SU-DHL-6 (cell line): Measurements from ENCODE around the gene KAT6B.

ENCODE experiments used
- H2AFZ ChIP-seq: fragments of 200-600 bp; sonication (generic); 2 replicates; pipeline ENCODE4 v1.6.1; 2014; ENCODE audit warnings: low read depth, mild to moderate bottlenecking, moderate library complexity, mixed read lengths, antibody characterized with exemption, low read length; ENCODE audit not compliant: severe bottlenecking
- H3F3A ChIP-seq: fragments of 200-600 bp; shearing (Covaris generic); 2 replicates; pipeline ENCODE4 v1.6.0; 2016; ENCODE audit warnings: antibody characterized with exemption, mild to moderate bottlenecking; ENCODE audit not compliant: insufficient read depth
- H3K27ac ChIP-seq: fragments of 200-600 bp; sonication (generic); 2 replicates; pipeline ENCODE4 v1.5.1; 2016; ENCODE audit warnings: low read depth, mild to moderate bottlenecking, low read length, moderate library complexity, mixed read lengths
- H3K27me3 ChIP-seq: fragments of 200-600 bp; sonication (generic), shearing (Covaris generic); 2 replicates; pipeline ENCODE4 v1.6.0; 2014; ENCODE audit warnings: mild to moderate bottlenecking, low read length
- H3K36me3 ChIP-seq: fragments of 200-600 bp; sonication (generic); 2 replicates; pipeline ENCODE4 v1.6.1; 2014; ENCODE audit warnings: mild to moderate bottlenecking, low read length, mixed read lengths
- H3K4me2 ChIP-seq: fragments of 300-600, 200-600 bp; shearing (Covaris generic), sonication (generic); 2 replicates; pipeline ENCODE4 v1.6.0; 2014; ENCODE audit warnings: low read length, low read depth, mild to moderate bottlenecking; ENCODE audit not compliant: poor library complexity, severe bottlenecking
- H3K4me3 ChIP-seq: fragments of 200-600 bp; sonication (generic); 2 replicates; pipeline ENCODE4 v1.5.1; 2014; ENCODE audit warnings: antibody characterized with exemption, low read length, mild to moderate bottlenecking, mixed read lengths; ENCODE audit not compliant: insufficient read depth, poor library complexity, severe bottlenecking
- H3K79me2 ChIP-seq: fragments of 200-600 bp; sonication (generic); 2 replicates; pipeline ENCODE4 v1.6.1; 2014; ENCODE audit warnings: mild to moderate bottlenecking, low read length, moderate library complexity; ENCODE audit not compliant: insufficient read depth
- H3K9ac ChIP-seq: fragments of 200-600 bp; sonication (generic); 2 replicates; pipeline ENCODE4 v1.7.0; 2014; ENCODE audit warnings: mild to moderate bottlenecking, low read length
- H3K9me2 ChIP-seq: fragments of 200-600 bp; sonication (generic); replicated peaks from 2 replicates; pipeline ENCODE4 v1.6.1; 2014; ENCODE audit warnings: low read length; ENCODE audit not compliant: insufficient read depth
- H3K9me3 ChIP-seq: fragments of 200-600 bp; sonication (generic); 2 replicates; pipeline ENCODE4 v1.6.1; 2014; ENCODE audit warnings: low read length, mixed read lengths; ENCODE audit not compliant: insufficient read depth
- H4K20me1 ChIP-seq: fragments of 200-600 bp; sonication (generic); 2 replicates; pipeline ENCODE4 v1.6.1; 2014; ENCODE audit warnings: low read depth, mild to moderate bottlenecking, antibody characterized with exemption, low read length, moderate library complexity, mixed read lengths
- EZH2phosphoT487 ChIP-seq: fragments of 200-600 bp; sonication (generic), shearing (Covaris generic); conservative IDR thresholded peaks from 2 replicates; pipeline ENCODE4 v1.6.1; 2018; ENCODE audit warnings: mild to moderate bottlenecking, antibody characterized with exemption, low read length, moderate library complexity, mixed read lengths
- TF ChIP-seq, protein P1 (sequence below): fragments of 200-600 bp; sonication (generic); IDR thresholded peaks from one replicate; pipeline ENCODE4 v1.5.1; 2017; ENCODE audit warnings: antibody characterized with exemption, mild to moderate bottlenecking, low read length, moderate library complexity; ENCODE audit not compliant: insufficient read depth, poor library complexity, severe bottlenecking

The KAT6B gene

DNA sequence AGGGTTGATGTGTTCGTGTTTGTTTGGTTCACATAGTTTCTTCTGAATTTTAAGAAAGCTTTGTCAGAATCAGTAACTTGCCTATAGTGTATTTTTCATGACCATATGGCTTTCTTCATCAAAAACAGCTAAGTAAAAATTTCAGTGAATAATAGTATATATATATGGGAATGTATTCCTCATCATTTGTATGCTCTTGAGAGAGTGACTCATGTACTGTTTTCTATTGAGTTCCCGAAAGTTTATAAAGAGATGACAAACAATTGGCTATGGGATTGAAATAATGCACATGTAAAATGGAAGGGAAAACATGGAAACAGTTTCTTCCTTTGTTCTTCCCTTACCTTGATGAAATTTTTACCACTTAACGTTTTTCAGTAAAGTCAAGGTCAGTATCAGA lies 56.4 kb downstream of the KAT6B start:
- Histone ChIP-seq H2AFZ (no peak overlapping the region), H3K4me2 (no peak overlapping the region), H3K79me2 (no peaks in the 10 kb centered on the region), H3F3A (no peaks in the 10 kb centered on the region), H3K9me2 (no peaks in the 10 kb centered on the region), H3K9me3 (no peaks in the 10 kb centered on the region), H3K36me3 (no peaks in the 10 kb centered on the region), H3K4me3 (no peak overlapping the region), H4K20me1 (0 out of 2 replicates have a peak, but pooled peaks cover 9% of the 10 kb centered on the region), H3K9ac (no peak overlapping the region), H3K27ac (no peak overlapping the region), H3K27me3 (no peaks in the 10 kb centered on the region)
- no peak for TF ChIP-seq EZH2phosphoT487
- TF ChIP-seq, protein P1, sequence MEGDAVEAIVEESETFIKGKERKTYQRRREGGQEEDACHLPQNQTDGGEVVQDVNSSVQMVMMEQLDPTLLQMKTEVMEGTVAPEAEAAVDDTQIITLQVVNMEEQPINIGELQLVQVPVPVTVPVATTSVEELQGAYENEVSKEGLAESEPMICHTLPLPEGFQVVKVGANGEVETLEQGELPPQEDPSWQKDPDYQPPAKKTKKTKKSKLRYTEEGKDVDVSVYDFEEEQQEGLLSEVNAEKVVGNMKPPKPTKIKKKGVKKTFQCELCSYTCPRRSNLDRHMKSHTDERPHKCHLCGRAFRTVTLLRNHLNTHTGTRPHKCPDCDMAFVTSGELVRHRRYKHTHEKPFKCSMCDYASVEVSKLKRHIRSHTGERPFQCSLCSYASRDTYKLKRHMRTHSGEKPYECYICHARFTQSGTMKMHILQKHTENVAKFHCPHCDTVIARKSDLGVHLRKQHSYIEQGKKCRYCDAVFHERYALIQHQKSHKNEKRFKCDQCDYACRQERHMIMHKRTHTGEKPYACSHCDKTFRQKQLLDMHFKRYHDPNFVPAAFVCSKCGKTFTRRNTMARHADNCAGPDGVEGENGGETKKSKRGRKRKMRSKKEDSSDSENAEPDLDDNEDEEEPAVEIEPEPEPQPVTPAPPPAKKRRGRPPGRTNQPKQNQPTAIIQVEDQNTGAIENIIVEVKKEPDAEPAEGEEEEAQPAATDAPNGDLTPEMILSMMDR, result no peak

DNA sequence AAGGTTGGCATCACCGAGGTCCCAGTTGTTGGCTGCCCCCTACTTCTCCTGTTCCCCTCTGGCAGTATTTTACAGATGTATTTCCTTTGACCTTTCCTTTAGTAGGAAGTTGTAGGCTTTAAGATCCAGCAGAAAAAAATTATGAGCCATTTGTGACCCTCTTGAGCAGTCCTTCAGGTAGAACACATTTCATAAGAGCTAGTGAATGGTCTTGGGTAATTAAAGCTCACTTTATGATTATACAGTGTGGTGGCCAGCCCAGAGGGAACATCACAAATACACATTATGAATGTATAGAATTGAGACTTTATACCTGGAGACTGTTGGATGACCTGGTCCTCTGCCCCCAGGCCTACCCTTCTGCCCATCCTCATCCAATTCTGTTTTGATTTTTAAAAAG lies 57.0 kb downstream of the KAT6B start:
- Histone ChIP-seq H3F3A (no peaks in the 10 kb centered on the region), H3K9ac (no peak overlapping the region), H3K4me2 (no peak overlapping the region), H3K9me2 (no peaks in the 10 kb centered on the region), H3K9me3 (no peaks in the 10 kb centered on the region), H3K79me2 (no peaks in the 10 kb centered on the region), H2AFZ (no peak overlapping the region), H4K20me1 (peaks cover 12% of the 10 kb centered on the region; the same call in 1 of the 2 replicates), H3K4me3 (no peak overlapping the region), H3K27me3 (no peaks in the 10 kb centered on the region), H3K36me3 (no peaks in the 10 kb centered on the region), H3K27ac (no peak overlapping the region)
- TF ChIP-seq, protein P1, result no peak
- TF ChIP-seq EZH2phosphoT487, result no peak

DNA sequence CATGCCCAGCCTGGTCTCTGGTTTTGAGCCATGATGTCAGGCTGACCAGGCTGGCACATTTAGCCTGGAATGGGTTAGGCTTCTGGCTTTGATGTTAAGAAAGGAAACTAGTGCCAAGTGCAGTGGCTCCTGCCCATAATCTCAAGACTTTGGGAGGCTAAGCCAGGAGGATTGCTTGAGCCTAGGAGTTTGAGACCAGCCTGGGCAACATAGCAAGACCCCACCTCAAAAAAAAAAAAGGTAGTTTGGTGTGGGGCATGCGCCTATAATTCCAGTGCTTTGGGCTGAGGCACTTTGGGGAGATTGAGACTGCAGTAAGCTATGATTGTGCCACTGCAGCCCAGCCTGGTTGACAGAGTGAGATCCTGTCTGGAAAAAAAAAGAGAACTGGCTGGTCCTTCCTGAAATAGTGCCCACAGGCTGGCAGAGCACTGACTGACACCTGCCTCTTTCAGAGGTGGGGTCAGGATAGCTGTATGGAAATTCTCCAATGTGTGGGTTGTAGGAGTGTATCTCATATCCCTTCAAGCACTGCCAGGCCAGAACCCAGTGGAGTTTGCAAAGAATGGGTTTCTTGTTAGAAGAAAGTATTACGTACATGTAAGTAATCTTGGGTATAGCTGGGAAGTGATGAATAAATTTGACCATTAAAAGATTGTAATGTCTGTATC lies 61.3 kb downstream of the KAT6B start:
- no peaks in the 10 kb centered on the region; the same call in 1 of the 2 replicates for H3K79me2 ChIP-seq
- H3F3A ChIP-seq, result no peaks in the 10 kb centered on the region
- no peak overlapping the region for H3K4me2 ChIP-seq
- no peak overlapping the region for H3K27ac ChIP-seq
- no peaks in the 10 kb centered on the region for H3K9me2 ChIP-seq
- no peaks in the 10 kb centered on the region for H3K36me3 ChIP-seq
- no peak overlapping the region for H3K9ac ChIP-seq
- peaks cover 12% of the 10 kb centered on the region; the same call in 1 of the 2 replicates for H4K20me1 ChIP-seq
- no peak overlapping the region for H3K4me3 ChIP-seq
- no peaks in the 10 kb centered on the region for H3K9me3 ChIP-seq
- no peak overlapping the region for H2AFZ ChIP-seq
- no peak for TF ChIP-seq EZH2phosphoT487
- TF ChIP-seq, protein P1, result no peak
- H3K27me3 ChIP-seq, result no peaks in the 10 kb centered on the region
